ENCODE results near the gene POLR2H. TPM values are rescaled to one million over a fixed set of nuclear protein-coding genes. Genes with fewer than 3 reads are reported as not detected.

POLR2H gene
- total RNA-seq, 4 donors from 2014 or later, result 58.1 to 113 (median 85.6) TPM

- H3K9me3 ChIP-seq, result no peaks in the 10 kb centered on the region
- no peak for DNase-seq
- H3K27me3 ChIP-seq, result no peaks in the 10 kb centered on the region
- no peak overlapping the region for H3K4me3 ChIP-seq (replicated peaks in 1 of 3)
- WGBS, 2 donors, result 45 to 53% methylated on average over 5 of the region's 5 CpGs
- peaks cover 0 to 6% of the 10 kb centered on the region in 2 donors for H3K36me3 ChIP-seq
- H3K27ac ChIP-seq, result no peak overlapping the region
- TF ChIP-seq CTCF (IDR thresholded peaks at IDR 0.05) (no peak), POLR2A (IDR thresholded peaks at IDR 0.05) (no peak)
- peaks cover 15 to 22% of the 10 kb centered on the region in 2 donors for H3K4me1 ChIP-seq
- intact Hi-C loops (cut with DNase I), result loop anchor here (5.0 to 10.0 kb wide), 2 partner anchors 139 to 172 kb away; no protein-coding TSS in a partner anchor
Observed at GRCh38 chr3:184372911-184373310, 11.4 kb downstream of the POLR2H start.

- no peak for DNase-seq
- peaks cover 0 to 1% of the 10 kb centered on the region in 2 donors for H3K36me3 ChIP-seq
- no peaks in the 10 kb centered on the region for H3K9me3 ChIP-seq
- 79 to 85% methylated on average over 6 of the region's 6 CpGs for WGBS, 2 donors
- peaks cover 14 to 23% of the 10 kb centered on the region in 2 donors for H3K4me1 ChIP-seq
- no peak overlapping the region for H3K27ac ChIP-seq
- no peaks in the 10 kb centered on the region for H3K27me3 ChIP-seq
- TF ChIP-seq POLR2A (IDR thresholded peaks at IDR 0.05) (no peak), CTCF (IDR thresholded peaks at IDR 0.05) (no peak)
- H3K4me3 ChIP-seq (replicated peaks in 1 of 3), result no peak overlapping the region
- intact Hi-C loops (cut with DNase I), result loop anchor here (5.0 to 10.0 kb wide), 2 partner anchors 139 to 171 kb away; no protein-coding TSS in a partner anchor
Observed at GRCh38 chr3:184373422-184373821, 11.9 kb downstream of the POLR2H start.

- no peak overlapping the region for H3K27ac ChIP-seq
- WGBS, 2 donors, result 80 to 85% methylated on average over 12 of the region's 12 CpGs
- H3K9me3 ChIP-seq, result no peaks in the 10 kb centered on the region
- peaks cover 4 to 21% of the 10 kb centered on the region in 2 donors for H3K4me1 ChIP-seq
- intact Hi-C loops (cut with DNase I), result loop anchor here (10.0 kb wide), 1 partner anchor 169 kb away; no protein-coding TSS in a partner anchor
- H3K4me3 ChIP-seq (replicated peaks in 1 of 3), result no peak overlapping the region
- DNase-seq, result no peak
- H3K27me3 ChIP-seq, result peaks cover 3% of the 10 kb centered on the region
- TF ChIP-seq CTCF (IDR thresholded peaks at IDR 0.05) (no peak), POLR2A (IDR thresholded peaks at IDR 0.05) (no peak)
- H3K36me3 ChIP-seq, result no peaks in the 10 kb centered on the region
Observed at GRCh38 chr3:184375747-184376461, 14.4 kb downstream of the POLR2H start.

- H3K27ac ChIP-seq, result no peak overlapping the region
- H3K27me3 ChIP-seq, result peaks cover 6% of the 10 kb centered on the region
Observed at GRCh38 chr3:184377374-184377773, 15.9 kb downstream of the POLR2H start.

More at GRCh38 chr3:184377374-184377773, 15.9 kb downstream of the POLR2H start:
- Histone ChIP-seq H3K4me3 (replicated peaks in 1 of 3) (no peak overlapping the region), H3K4me1 (peaks cover 7 to 25% of the 10 kb centered on the region in 2 donors), H3K36me3 (no peaks in the 10 kb centered on the region), H3K9me3 (no peaks in the 10 kb centered on the region)
- WGBS, 2 donors, result 77 to 82% methylated on average over 5 of the region's 5 CpGs
- no peak for DNase-seq
- TF ChIP-seq POLR2A (IDR thresholded peaks at IDR 0.05) (no peak), CTCF (IDR thresholded peaks at IDR 0.05) (no peak)
- intact Hi-C loops (cut with DNase I), result loop anchor here (10.0 kb wide), 1 partner anchor 167 kb away; no protein-coding TSS in a partner anchor

All from thyroid gland (tissue), 4 donors.